Calu3 (cell line): ENCODE results near the gene ZNF804B. TPM values are rescaled to one million over a fixed set of nuclear protein-coding genes. Genes with fewer than 3 reads are reported as not detected.

ENCODE experiments used
- BruUV-seq: library from RNA; stranded (reverse); fragments of 400-500 nt; replicated peaks from 2 replicates; lab custom pipeline; 2021; lab: Mats Ljungman, UMichigan
- CTCF ChIA-PET: fragments of 300-600 bp; sonication (Branson Sonifier 250); formaldehyde crosslinking; loops from one replicate; lab custom pipeline; 2022; ENCODE audit warnings: antibody characterized with exemption; lab: Charles Lee
- DNase-seq: peaks from one replicate; pipeline ENCODE4 v3.0.0; 2022
- H3K27ac Mint-ChIP-seq: one replicate; pipeline ENCODE4 v1.8.0; 2022; ENCODE audit warnings: mixed read lengths; ENCODE audit not compliant: unreplicated experiment
- H3K27me3 Mint-ChIP-seq: one replicate; pipeline ENCODE4 v1.8.0; 2022; ENCODE audit warnings: mixed read lengths; ENCODE audit not compliant: unreplicated experiment
- H3K36me3 Mint-ChIP-seq: one replicate; pipeline ENCODE4 v1.8.0; 2022; ENCODE audit warnings: mild to moderate bottlenecking, moderate library complexity, mixed read lengths; ENCODE audit not compliant: insufficient read depth, unreplicated experiment
- H3K4me1 Mint-ChIP-seq: one replicate; pipeline ENCODE4 v1.8.0; 2022; ENCODE audit warnings: mild to moderate bottlenecking, low read depth, mixed read lengths; ENCODE audit not compliant: unreplicated experiment
- H3K4me3 Mint-ChIP-seq: one replicate; pipeline ENCODE4 v1.8.0; 2022; ENCODE audit warnings: mild to moderate bottlenecking, low read depth, moderate library complexity, mixed read lengths; ENCODE audit not compliant: unreplicated experiment
- H3K9me3 Mint-ChIP-seq: one replicate; pipeline ENCODE4 v1.8.0; 2022; ENCODE audit warnings: low read depth, mixed read lengths; ENCODE audit not compliant: unreplicated experiment
- CTCF ChIP-seq: fragments of 200-600 bp; IDR thresholded peaks from one replicate; pipeline ENCODE4 v1.8.0; 2022; ENCODE audit warnings: antibody characterized with exemption; ENCODE audit not compliant: unreplicated experiment
- intact Hi-C: fragments of 100-400 bp; cut with micrococcal nuclease; formaldehyde crosslinking; loops from one replicate; pipeline ENCODE4 v1.10.0; 2022; ENCODE audit not compliant: unreplicated experiment
- total RNA-seq: library from RNA; stranded (reverse); gene quantifications from 2 replicates; pipeline ENCODE4 v1.2.3, GENCODE V29; 2022

ZNF804B gene
- total RNA-seq, 1 experiment from 2014 or later = not detected

- CTCF ChIA-PET = no interaction called here
- no TSS peak for BruUV-seq
These were observed 281.7 kb downstream of the ZNF804B start for GRCh38 chr7:89041240-89041639.

GRCh38 chr7:89042940-89043339, 283.4 kb downstream of the ZNF804B start:
- Mint-ChIP-seq H3K36me3 (no peaks in the 10 kb centered on the region), H3K27ac (no peak overlapping the region), H3K4me1 (no peaks in the 10 kb centered on the region), H3K4me3 (no peak overlapping the region), H3K27me3 (no peaks in the 10 kb centered on the region), H3K9me3 (peaks cover 5% of the 10 kb centered on the region)
- TF ChIP-seq CTCF = no peak
- BruUV-seq = no TSS peak
- CTCF ChIA-PET = no interaction called here
- DNase-seq = no peak
- intact Hi-C loops = no loop called here

More at GRCh38 chr7:89041240-89041639, 281.7 kb downstream of the ZNF804B start:
- H3K27ac Mint-ChIP-seq = no peak overlapping the region
- TF ChIP-seq CTCF = no peak
- no peaks in the 10 kb centered on the region for H3K4me1 Mint-ChIP-seq
- H3K36me3 Mint-ChIP-seq = no peaks in the 10 kb centered on the region
- H3K4me3 Mint-ChIP-seq = no peak overlapping the region
- intact Hi-C loops = no loop called here
- DNase-seq = no peak
- H3K27me3 Mint-ChIP-seq = no peaks in the 10 kb centered on the region
- H3K9me3 Mint-ChIP-seq = no peaks in the 10 kb centered on the region

- Mint-ChIP-seq H3K9me3 (peaks cover 5% of the 10 kb centered on the region), H3K27ac (no peak overlapping the region)
- no peak for DNase-seq
These were observed 289.5 kb downstream of the ZNF804B start for GRCh38 chr7:89049043-89049442.

GRCh38 chr7:89053130-89053529, 293.6 kb downstream of the ZNF804B start:
- intact Hi-C loops = no loop called here
- TF ChIP-seq CTCF = no peak
- BruUV-seq = no TSS peak

More at GRCh38 chr7:89049043-89049442, 289.5 kb downstream of the ZNF804B start:
- TF ChIP-seq CTCF = no peak
- no TSS peak for BruUV-seq
- CTCF ChIA-PET = interaction anchor here (0.6 kb wide), 1 partner anchor 162 kb away, joined by 4 read pairs; no protein-coding TSS in a partner anchor
- no peaks in the 10 kb centered on the region for H3K36me3 Mint-ChIP-seq
- intact Hi-C loops = no loop called here
- H3K4me3 Mint-ChIP-seq = no peak overlapping the region
- H3K27me3 Mint-ChIP-seq = no peaks in the 10 kb centered on the region
- H3K4me1 Mint-ChIP-seq = no peaks in the 10 kb centered on the region

More at GRCh38 chr7:89053130-89053529, 293.6 kb downstream of the ZNF804B start:
- CTCF ChIA-PET = no interaction called here
- no peaks in the 10 kb centered on the region for H3K4me1 Mint-ChIP-seq
- H3K27ac Mint-ChIP-seq = no peak overlapping the region
- no peak for DNase-seq
- no peak overlapping the region for H3K4me3 Mint-ChIP-seq
- no peaks in the 10 kb centered on the region for H3K27me3 Mint-ChIP-seq
- H3K36me3 Mint-ChIP-seq = no peaks in the 10 kb centered on the region
- peaks cover 2% of the 10 kb centered on the region for H3K9me3 Mint-ChIP-seq
